A673 (cell line): ENCODE results near the gene NPTX1.

Experiments
- CTCF ChIP-seq: fragments of 300-800, 200-600 bp; sonication (generic); conservative IDR thresholded peaks from 2 replicates; pipeline ENCODE4 v1.5.1; 2017; ENCODE audit warnings: low read depth, mild to moderate bottlenecking, antibody characterized with exemption, low read length, moderate library complexity, mixed read lengths
- EZH2 ChIP-seq: fragments of 200-600 bp; sonication (generic); IDR thresholded peaks from 2 replicates; pipeline ENCODE4 v1.6.1; 2017; ENCODE audit warnings: borderline replicate concordance, low read depth, mild to moderate bottlenecking, mixed read lengths, antibody characterized with exemption, low read length; ENCODE audit not compliant: poor library complexity, severe bottlenecking

- TF ChIP-seq CTCF (no peak), EZH2 (no peak)
Observed at GRCh38 chr17:80498242-80498919, 22.0 kb upstream of the NPTX1 start.
